GM12872 (cell line): ENCODE measurements around the gene MDFIC.

ENCODE experiments used
- TF ChIP-seq, protein P1 (sequence below): IDR thresholded peaks from 3 replicates; pipeline ENCODE4 v1.5.1; 2011; ENCODE audit warnings: low read depth, mild to moderate bottlenecking, low read length, moderate library complexity; ENCODE audit not compliant: insufficient read depth

The MDFIC gene

DNA sequence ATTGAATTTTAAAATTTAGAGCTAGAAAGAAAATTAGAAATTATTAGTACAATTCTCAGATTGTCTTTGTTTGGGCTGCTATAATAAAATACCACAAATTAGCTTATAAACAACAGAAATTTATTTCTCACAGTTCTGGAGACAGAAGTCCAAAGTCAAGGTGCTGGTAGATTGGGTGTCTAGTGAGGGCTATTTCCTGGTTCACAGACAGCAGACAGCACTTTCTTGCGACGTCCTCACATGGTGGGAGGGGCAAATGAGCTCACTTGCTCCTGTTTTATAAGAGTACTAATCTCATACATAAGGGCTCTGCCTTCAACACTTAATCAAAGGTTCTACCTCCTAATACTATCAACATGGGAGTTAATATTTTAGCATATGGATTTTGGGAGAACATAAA is 134.1 kb downstream of the MDFIC start:
- TF ChIP-seq, protein P1, sequence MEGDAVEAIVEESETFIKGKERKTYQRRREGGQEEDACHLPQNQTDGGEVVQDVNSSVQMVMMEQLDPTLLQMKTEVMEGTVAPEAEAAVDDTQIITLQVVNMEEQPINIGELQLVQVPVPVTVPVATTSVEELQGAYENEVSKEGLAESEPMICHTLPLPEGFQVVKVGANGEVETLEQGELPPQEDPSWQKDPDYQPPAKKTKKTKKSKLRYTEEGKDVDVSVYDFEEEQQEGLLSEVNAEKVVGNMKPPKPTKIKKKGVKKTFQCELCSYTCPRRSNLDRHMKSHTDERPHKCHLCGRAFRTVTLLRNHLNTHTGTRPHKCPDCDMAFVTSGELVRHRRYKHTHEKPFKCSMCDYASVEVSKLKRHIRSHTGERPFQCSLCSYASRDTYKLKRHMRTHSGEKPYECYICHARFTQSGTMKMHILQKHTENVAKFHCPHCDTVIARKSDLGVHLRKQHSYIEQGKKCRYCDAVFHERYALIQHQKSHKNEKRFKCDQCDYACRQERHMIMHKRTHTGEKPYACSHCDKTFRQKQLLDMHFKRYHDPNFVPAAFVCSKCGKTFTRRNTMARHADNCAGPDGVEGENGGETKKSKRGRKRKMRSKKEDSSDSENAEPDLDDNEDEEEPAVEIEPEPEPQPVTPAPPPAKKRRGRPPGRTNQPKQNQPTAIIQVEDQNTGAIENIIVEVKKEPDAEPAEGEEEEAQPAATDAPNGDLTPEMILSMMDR, result no peak

DNA sequence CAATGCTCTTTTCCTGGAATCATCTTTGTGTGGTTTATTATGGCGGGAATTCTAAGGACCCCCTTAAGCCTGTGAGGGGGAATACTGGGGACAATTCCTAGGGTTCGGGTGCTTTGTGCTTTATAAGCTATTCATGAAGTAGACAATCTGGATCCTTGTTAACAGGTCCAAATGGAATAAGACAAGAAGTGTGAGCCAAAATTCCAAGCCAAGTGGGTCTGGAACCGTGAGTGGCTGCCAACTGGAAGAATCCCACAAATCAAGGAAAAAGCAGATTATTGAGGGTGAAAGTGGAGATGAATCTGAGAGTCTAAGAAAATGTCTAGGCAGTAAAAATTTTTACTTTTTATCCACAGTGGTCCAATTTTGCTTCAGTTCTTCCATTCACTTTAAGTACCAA is 136.8 kb downstream of the MDFIC start:
- TF ChIP-seq, protein P1, result no peak

DNA sequence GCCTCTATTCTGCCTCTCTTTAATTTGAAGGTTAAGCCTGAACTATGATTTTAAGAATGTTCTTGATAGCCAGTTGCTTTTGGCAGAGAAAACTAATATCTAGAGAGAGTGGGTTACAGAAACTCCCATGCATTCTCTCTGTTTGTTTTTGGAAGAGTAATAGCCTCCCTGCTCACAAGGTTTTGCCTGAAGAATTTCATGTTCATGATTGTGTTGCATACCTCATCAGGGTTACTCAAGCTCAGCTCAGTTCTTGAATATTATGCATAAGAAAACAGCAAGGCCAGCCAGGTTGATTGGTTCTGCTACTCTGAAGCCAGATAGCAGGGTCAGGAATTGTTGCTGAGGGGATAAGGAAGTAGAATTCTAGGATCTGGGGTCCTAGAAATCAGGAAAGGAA is 137.4 kb downstream of the MDFIC start:
- TF ChIP-seq, protein P1, result no peak

DNA sequence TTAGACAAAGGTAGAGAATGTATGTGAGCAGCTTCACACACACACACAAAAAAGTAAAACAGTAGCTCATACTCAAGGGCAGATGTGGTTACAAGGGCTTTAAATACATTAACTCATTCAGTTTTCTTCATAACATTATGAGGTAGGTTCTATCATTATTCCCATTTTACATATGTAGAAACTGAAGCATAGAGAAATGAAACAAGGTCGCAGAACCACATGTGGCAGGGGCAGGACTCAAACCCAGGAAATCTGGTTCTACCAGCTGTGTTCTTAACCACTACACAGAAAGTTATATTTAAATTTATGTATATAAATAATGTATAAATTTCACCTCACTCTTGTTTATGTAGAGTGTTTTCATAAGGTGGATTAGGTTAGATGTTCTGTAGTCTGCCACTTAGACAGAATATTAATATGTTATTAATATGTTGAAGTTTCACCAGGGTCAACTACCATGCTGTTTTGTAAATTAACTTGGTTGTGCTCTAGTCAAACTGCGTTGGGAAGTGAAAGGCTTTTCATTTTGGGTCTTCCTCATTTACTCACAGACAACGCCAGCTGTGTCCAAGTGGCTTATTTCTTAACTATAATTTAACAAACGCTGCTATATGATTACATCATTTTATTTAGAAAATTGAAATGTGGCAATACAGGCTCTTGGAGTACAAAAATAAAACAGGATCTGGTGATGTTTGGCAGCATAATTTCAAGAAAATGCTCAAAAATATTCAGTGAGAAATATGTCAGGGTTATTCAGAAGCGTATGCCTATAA is 138.4 kb downstream of the MDFIC start:
- TF ChIP-seq, protein P1, result no peak

DNA sequence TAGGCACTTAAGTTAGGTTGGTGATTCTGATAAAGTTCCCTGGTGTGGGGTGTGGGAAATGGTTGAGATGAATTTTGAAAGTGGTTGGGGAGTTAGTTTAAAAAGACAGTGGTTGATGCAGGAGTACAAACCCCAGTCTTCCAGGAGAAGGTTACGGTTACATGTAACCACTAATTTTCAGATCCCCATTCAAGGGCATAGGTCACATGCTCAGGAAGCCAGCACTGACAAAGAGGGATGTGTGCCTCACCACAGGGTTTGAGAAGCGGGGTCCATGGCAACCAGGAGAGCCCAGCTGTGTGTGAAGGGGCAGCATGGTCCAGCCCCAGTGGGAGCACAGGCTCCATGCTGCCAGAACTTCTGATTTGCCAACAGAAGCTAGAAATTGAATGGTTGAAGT is 144.2 kb downstream of the MDFIC start:
- TF ChIP-seq, protein P1, result no peak

DNA sequence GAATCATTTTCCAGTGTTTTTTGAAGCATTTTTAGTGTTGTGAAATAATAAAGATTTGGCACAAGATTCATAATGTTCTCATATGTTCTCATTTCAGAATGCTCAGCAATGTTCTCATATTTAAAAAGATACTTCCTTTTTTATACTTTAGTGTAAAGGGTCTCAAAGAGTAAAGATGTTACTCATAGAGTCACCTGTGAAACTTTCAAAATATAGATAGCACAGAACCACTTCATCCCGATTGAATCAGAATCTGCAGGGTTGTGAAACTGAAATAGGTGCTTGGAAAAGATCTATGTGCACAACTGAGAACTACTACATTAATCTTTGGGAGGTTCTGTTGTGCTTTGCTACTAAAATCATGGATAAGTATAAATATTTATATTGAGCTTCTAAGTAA is 144.7 kb downstream of the MDFIC start:
- TF ChIP-seq, protein P1, result no peak

DNA sequence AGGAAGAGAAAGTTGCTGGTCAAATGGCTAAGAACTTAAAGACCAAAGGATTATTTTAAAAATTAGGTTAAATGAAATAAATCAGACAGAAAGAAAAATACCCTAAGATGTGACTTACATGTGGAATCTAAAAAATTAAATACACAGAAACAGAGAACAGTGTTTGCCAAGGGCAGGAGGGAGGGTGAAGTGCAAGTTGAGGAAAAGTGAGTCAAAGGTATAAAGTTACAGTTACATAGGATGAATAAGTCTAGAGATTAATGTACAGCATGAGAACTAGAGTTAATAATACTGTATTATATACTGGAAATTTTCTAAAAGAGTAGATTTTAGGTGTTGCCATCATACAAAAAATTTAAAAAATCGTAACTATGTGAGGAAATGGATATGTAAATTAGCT is 146.3 kb downstream of the MDFIC start:
- TF ChIP-seq, protein P1, result no peak
